ENCODE data around the gene ARL8B. TPM values are rescaled to one million over a fixed set of nuclear protein-coding genes. Genes with fewer than 3 reads are reported as not detected.

The ARL8B gene
- total and polyA plus RNA-seq, 9 of the 15 experiments (the other 6 are each of a cell fraction or from before 2014, with no cell fraction given): 28.5 to 99.4 (median 77.2) TPM

- TF ChIP-seq ZNF282 (CRISPR knock-in tag; IDR thresholded peaks at IDR 0.05) (no peak), SP2 (IDR thresholded peaks at IDR 0.05; ENCODE audit: extremely low read depth, low read depth, low read length, poor library complexity, severe bottlenecking) (no peak), SIN3B (IDR thresholded peaks at IDR 0.05; ENCODE audit: low read depth) (no peak), ZNF217 (CRISPR knock-in tag; IDR thresholded peaks at IDR 0.05) (no peak), MEIS2 (IDR thresholded peaks at IDR 0.05; ENCODE audit: partially characterized antibody) (no peak), HNRNPH1 (optimal IDR thresholded peaks at IDR 0.05; ENCODE audit: low read depth, low read length) (no peak), ZNF644 (tag; IDR thresholded peaks at IDR 0.05; ENCODE audit: low read depth) (no peak), DNMT1 (IDR thresholded peaks at IDR 0.05) (no peak), RNF2 (IDR thresholded peaks at IDR 0.05) (no peak), ARID2 (IDR thresholded peaks at IDR 0.05) (no peak), MGA (IDR thresholded peaks at IDR 0.05) (no peak), CCAR2 (IDR thresholded peaks at IDR 0.05; ENCODE audit: low read depth, low read length) (no peak), ZNF143 (CRISPR knock-in tag; IDR thresholded peaks at IDR 0.05) (no peak), CBFA2T3 (IDR thresholded peaks at IDR 0.05) (peak; percentile 62), PCBP1 (IDR thresholded peaks at IDR 0.05; ENCODE audit: low read depth, low read length, poor library complexity, severe bottlenecking) (no peak), ZNF584 (CRISPR knock-in tag; IDR thresholded peaks at IDR 0.05; ENCODE audit: low read depth) (no peak), FOXO4 (CRISPR knock-in tag; IDR thresholded peaks at IDR 0.05) (no peak)
These were observed 68.2 kb downstream of the ARL8B start (continued) for GRCh38 chr3:5190147-5190791.

All from K562 (cell line).